Loucy (cell line): ENCODE data around the gene URGCP.

Source experiments
- EZH2phosphoT487 ChIP-seq: fragments of 200-600 bp; IDR thresholded peaks from 2 replicates; pipeline ENCODE4 v1.6.1; 2018; ENCODE audit warnings: antibody characterized with exemption, mild to moderate bottlenecking, moderate library complexity, borderline replicate concordance
- TF ChIP-seq, protein P1 (sequence below): fragments of 200-600 bp; sonication (generic); conservative IDR thresholded peaks from 2 replicates; pipeline ENCODE4 v1.5.1; 2014; ENCODE audit warnings: mild to moderate bottlenecking, antibody characterized with exemption, low read length

DNA sequence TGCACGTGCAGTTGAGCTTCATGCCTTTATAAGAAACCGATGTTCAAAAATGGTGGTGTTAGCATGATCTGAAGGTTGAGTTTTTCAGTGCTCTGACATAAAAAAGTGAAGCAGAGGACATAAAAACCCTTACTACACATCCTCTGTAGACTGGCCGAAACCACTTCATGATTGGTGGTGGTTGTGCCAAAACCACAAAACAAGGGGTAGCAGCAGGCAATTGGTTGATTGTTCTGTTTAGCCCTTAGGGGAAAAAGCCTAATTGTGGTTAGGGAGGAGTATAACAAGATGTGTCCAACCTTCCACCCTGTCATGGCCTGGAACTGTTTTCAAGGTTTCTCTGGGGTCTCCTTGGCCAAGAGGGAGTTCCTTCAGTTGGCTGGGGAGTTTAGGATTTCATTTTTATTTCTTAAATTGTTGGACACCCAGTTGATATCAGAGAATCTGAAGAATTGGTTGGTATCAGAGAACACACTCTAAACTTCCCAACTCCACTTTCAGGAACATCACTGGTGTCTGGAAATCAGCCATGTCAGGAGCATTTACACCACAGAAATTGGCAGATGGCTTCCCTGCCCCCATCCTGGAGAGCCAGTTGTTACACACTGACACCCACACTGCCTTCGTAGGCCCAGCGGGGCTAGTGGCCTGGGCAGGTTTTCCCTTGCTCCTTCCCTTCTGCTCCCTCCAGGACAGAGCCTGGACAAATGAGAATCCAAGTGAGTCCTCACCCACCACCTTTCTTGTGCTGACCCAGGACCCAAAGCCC is 55.9 kb downstream of the URGCP start:
- TF ChIP-seq, protein P1, sequence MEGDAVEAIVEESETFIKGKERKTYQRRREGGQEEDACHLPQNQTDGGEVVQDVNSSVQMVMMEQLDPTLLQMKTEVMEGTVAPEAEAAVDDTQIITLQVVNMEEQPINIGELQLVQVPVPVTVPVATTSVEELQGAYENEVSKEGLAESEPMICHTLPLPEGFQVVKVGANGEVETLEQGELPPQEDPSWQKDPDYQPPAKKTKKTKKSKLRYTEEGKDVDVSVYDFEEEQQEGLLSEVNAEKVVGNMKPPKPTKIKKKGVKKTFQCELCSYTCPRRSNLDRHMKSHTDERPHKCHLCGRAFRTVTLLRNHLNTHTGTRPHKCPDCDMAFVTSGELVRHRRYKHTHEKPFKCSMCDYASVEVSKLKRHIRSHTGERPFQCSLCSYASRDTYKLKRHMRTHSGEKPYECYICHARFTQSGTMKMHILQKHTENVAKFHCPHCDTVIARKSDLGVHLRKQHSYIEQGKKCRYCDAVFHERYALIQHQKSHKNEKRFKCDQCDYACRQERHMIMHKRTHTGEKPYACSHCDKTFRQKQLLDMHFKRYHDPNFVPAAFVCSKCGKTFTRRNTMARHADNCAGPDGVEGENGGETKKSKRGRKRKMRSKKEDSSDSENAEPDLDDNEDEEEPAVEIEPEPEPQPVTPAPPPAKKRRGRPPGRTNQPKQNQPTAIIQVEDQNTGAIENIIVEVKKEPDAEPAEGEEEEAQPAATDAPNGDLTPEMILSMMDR: no peak
- no peak for TF ChIP-seq EZH2phosphoT487
